HS-27A (cell line): Measurements from ENCODE around the gene C1orf21.

Experiments
- DNase-seq: peaks from one replicate; pipeline ENCODE4 v3.0.0-alpha.2; 2012; ENCODE audit warnings: low read depth, missing footprints

The C1orf21 gene

DNA sequence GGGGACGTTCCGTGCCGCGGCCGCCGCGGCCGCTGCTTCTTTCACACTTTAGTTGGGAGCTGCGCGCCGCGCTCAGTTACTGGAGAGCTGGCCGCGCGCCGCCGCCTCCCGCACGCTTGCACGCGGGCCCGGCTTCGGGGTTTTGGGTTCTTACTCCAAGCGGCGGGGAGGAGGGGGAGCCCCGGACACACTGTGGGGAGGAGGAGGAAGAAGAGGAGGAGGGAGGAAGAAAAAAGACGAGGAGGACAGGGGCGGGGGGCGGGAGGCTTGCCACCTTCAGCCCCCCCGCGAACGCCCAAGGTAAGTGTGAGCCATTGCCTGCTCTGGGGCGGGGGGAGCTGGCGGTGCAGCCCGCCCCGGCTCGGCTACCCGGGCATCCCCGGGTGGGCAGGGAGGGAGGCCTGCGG is 243 bp downstream of the C1orf21 start:
- no peak for DNase-seq

DNA sequence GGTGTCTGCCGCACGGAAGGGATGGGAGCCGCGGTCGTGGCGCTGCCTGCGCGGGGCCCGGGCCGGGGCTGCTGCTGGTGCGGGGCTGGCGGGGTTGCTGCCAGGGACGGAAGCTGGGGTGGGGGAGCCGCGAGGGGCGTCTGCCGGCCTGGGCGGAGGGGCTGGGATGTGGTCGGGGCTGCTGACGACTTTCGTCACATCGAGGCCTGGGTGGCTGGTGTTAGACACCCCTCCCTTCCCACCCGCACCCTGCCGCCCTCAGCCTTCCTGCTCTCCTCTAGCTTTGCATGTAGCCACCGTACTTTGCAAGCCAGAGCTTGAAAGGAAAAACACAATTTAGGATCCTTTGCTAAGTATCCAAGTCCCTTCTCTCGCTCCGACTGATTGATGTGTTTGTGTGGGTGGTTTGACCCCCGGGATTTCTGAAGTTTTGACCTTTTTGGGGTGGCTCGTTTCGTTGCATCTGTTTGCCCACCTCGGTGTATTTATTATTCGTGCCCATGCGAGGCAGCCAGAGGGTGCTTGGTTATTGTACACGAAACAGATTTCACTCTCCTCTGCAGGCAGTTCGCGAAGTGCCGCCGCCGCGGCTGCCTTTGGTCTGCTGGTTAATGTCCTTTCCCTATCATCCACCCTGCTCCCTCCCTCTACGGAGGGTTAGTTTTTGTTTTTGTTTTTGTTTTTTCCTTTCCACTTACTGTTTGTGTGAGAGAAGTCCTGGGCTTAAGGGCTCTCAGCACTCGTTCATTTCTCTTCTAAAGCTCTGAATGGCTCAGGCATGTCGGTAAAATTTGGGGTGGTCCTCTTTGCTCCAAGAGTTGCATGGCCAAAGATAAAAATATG is 868 bp downstream of the C1orf21 start:
- DNase-seq: no peak

DNA sequence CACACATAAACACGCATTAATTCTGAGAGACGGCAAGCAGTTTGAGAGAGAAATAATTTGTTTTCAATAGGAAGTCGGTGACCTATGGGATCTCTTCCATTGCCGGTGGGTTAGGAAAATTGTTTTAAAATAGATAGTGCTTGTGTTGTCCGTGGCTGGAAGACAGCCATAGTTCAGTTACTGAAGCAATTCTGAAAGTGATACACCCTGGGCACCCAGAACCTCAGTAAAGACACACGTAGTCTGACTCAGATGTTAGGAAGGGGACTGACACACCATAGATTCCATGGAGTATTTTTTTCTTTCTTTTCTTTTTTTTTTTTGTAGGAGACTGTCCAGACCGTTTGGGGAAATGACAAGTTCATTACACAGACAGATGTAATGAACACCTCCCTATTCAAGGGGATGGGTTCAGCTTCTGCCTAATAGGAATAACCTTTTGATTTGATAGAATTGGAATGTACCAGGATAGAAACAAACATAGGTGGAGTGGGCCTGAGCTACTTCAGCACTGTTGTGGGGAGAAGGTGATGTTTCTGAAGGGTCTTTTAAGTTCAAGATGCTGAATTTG is 1.6 kb downstream of the C1orf21 start:
- no peak for DNase-seq

- no peak for DNase-seq
Observed at GRCh38 chr1:184388971-184389370, 2.1 kb downstream of the C1orf21 start.

DNA sequence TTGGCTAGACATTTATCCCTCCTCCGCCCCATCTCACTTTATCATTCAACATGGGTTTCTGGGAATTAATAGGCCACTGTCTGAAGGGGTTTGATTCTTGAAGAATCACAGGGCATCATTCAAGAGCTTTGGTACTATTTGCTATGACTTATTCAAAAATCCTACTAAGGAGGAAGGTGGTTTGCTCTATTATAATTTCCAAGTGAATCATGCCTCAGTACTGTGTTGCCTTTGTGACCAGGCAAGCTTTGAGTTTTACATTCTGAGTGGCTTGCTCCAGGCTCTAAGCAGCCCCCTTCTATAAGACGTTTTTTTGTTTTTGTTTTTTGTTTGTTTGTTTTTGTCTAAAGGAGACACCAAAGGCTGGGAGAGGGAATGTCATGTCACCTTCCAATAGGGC is 2.6 kb downstream of the C1orf21 start:
- DNase-seq: no peak

GRCh38 chr1:184390889-184391288 is 4.1 kb downstream of the C1orf21 start:
- no peak for DNase-seq

GRCh38 chr1:184392067-184392466 is 5.2 kb downstream of the C1orf21 start:
- no peak for DNase-seq

GRCh38 chr1:184392779-184393522 is 6.1 kb downstream of the C1orf21 start:
- no peak for DNase-seq

GRCh38 chr1:184393962-184394361 is 7.1 kb downstream of the C1orf21 start:
- no peak for DNase-seq

GRCh38 chr1:184395370-184395769 is 8.5 kb downstream of the C1orf21 start:
- no peak for DNase-seq

DNA sequence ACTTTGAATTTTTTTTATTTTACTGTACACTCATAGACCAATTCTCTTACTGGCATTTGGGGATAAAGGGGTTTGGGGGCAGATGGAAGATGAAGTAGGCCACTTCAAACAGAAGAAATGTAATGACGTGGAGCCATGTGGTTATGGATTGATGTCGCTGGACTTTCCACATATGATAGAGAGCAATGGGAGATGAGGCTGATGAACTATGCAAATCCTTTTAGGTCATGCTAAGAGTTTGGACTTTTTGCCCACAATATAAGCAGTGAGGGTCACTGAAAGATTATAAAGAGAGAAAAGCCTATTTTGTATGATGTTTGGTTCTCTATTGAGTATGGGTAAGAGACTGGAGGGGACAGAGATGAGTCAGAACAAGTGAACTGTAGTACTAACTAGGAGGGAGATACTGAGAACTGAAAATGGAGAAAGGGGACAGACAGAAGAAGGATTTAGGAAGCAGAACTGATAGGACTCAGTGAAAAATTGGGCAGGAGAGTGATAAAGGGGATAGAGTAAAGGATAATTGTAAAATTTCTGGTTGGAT is 9.2 kb downstream of the C1orf21 start:
- no peak for DNase-seq

- no peak for DNase-seq
Observed at GRCh38 chr1:184399192-184399847, 12.5 kb downstream of the C1orf21 start.

- no peak for DNase-seq
Observed at GRCh38 chr1:184403961-184404726, 17.3 kb downstream of the C1orf21 start.

GRCh38 chr1:184404727-184405027 is 17.8 kb downstream of the C1orf21 start:
- no peak for DNase-seq

GRCh38 chr1:184405094-184405800 is 18.4 kb downstream of the C1orf21 start:
- no peak for DNase-seq

DNA sequence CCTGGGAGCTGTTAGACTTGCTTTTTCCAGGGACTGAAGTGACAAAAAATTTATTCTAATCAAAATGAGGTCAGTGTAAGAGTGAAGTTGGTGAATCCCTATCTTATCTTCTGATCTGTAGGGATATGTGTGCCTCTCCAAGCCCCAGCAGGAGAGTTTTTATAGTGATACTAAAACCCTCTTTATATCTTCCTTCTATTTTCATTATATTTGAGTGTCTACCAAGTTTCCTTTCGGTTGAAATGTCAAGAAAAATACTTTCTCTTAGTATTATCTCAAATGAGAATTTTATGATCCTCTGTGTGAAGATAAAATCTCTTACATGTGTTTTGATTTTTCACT is 18.9 kb downstream of the C1orf21 start:
- DNase-seq: no peak

- DNase-seq: no peak
Observed at GRCh38 chr1:184406479-184406878, 19.6 kb downstream of the C1orf21 start.

DNA sequence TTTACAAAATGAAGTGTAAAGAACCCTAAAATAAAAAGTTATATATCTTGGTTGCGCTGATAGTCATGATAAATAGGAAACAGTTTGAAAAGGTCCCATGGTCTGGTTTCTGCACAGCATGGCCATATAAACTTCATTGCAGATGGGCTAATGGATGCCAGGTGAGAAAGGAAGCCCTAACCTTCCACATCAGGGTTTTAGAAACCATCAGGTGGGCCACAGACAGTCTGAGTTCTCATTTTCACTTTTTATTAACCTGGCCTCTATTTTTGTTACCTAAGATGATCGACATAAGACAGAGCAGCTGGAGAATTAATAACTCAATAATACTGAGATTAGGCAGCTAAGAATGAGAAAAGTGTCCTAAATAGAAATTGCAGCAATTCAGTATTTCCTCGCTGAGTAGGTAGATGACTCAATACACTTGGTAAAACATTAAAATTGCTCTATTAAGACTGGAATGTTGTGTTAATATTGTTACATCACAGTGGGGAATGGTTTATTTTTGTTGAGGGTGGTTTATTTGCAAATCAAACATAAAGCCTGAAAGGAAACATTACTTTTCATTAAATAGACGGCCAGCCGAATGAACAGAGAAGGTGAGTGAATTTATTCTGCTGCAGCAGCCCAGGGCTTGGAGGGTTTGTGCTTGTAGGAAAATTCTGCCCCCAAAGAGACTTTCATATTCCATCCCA is 21.1 kb downstream of the C1orf21 start:
- no peak for DNase-seq

GRCh38 chr1:184408580-184408979 is 21.8 kb downstream of the C1orf21 start:
- DNase-seq: no peak

GRCh38 chr1:184409011-184409410 is 22.2 kb downstream of the C1orf21 start:
- no peak for DNase-seq

GRCh38 chr1:184412472-184412871 is 25.6 kb downstream of the C1orf21 start:
- DNase-seq: no peak
